GM18907 (cell line): ENCODE measurements around the gene BIN1.
A peak's percentile ranks its signal among the peaks of the same experiment; 100 is the strongest.

Experiments used
- ATAC-seq: cut with Tn5 transposase; IDR thresholded peaks from one replicate; pipeline ENCODE4 v1.9.1; 2021; ENCODE audit warnings: mild to moderate bottlenecking, moderate library complexity; ENCODE audit not compliant: unreplicated experiment

The BIN1 gene

DNA sequence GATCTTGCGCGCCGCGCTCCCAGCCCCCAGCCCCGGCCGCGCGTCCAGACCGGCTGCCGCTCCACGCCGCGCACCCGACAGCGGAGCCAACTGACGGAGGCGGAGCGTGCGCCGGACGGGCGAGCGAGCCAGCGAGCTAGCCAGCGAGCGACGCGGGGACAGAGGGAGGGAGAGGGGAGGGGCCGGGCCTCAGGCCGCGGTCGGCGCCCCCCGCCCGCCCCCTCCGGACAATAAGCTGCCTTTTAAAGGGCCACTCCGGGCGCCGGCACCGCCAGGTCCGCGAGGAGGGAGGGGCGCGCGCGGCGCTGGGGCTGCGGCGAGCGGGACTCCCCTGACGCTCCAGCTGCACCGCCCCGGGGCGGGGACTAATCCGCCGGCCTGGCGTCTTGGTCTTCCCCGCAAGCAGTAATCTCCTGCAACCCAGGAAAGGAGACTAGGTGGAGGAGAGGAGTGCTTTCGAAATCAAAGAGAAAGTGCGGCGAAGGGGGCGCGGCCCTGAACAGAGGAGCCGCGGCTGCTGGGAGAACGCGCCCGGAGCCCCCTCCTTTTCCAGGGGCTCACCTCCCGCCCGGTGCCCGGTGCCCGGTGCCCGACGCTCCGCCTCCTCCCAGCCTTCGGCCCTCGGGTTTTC, at the start of gene BIN1:
Gene BIN1, minus strand, starts transcription at position 164 of the 631 bp plus-strand sequence. CDS start 211 bp downstream, outside the sequence.
- ATAC-seq = peak; percentile 89

- no peak for ATAC-seq
These were observed 49.0 kb upstream of the BIN1 start for GRCh38 chr2:127155947-127156346.

GRCh38 chr2:127155028-127155581, 48.2 kb upstream of the BIN1 start:
- ATAC-seq = no peak

GRCh38 chr2:127154396-127154795, 47.4 kb upstream of the BIN1 start:
- ATAC-seq = no peak

GRCh38 chr2:127153691-127154158, 46.8 kb upstream of the BIN1 start:
- ATAC-seq = no peak

DNA sequence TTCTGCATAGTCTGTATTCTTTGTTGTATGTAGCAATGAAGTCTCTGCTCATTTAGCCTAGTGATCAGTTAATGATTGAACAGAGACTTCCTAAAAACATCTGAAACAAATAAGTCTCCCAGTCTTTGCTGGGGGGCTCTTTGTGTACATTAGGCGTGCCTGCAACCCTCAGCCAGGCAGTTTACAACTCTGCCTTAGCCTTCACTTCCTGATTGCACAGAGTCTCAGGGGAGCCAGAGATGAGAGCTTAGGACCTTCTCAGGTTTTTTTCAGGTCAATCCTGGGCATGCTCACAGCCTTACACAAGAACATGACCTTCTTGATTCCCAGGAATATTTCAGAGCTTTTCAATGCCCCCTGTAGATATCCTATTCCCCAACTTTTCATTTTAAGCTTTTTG, 44.0 kb upstream of the BIN1 start:
- no peak for ATAC-seq

GRCh38 chr2:127149384-127149783, 42.4 kb upstream of the BIN1 start:
- ATAC-seq = no peak

GRCh38 chr2:127146820-127147502, 40.0 kb upstream of the BIN1 start:
- ATAC-seq = no peak

- no peak for ATAC-seq
These were observed 39.2 kb upstream of the BIN1 start for GRCh38 chr2:127146071-127146725.

- ATAC-seq = no peak
These were observed 38.4 kb upstream of the BIN1 start for GRCh38 chr2:127145280-127145895.

DNA sequence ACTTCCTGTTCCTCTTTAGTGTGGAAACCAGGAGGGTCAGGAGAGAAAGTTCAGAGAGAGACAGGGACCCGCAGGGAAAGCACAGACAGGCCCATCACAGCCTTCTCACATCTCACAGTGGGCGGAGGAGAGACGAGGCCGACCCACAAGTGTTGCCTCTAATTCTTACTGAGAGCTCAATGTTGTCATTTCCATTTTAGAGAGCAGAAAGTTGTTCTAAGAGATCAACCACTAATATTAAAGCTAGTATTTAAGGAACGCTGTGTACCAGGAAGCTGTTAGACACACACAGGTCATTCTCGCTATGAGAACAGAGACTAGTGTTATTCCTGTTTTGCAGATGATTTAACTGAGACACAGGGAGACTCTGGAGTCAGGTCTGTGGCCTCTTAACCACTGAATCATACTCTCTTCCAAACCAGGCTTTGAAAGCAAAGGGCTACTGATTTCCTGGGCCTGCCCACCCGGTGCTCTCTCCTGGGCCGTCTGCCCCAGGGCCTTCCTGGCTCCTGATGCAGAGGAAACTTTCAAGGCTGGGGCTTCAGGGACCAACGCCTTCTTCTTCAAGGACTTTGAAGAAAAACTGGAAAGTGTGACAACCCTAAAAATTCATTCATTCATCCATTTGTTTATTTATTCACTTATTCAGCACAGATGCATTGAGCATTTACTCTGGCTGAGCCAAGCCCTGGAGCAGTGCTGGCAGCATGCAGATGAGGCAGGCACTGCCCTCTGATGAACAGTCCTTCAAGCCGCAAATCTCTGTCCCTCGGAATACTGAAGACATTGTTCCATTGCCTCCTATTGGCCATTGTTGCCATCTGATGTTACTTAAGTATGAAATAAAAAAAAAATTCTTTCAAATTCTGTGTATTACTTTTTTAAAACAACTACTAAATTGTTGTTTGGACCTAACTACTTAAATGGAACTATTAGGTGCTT, 37.2 kb upstream of the BIN1 start:
- ATAC-seq = no peak

GRCh38 chr2:127142663-127143630, 36.0 kb upstream of the BIN1 start:
- ATAC-seq = no peak

DNA sequence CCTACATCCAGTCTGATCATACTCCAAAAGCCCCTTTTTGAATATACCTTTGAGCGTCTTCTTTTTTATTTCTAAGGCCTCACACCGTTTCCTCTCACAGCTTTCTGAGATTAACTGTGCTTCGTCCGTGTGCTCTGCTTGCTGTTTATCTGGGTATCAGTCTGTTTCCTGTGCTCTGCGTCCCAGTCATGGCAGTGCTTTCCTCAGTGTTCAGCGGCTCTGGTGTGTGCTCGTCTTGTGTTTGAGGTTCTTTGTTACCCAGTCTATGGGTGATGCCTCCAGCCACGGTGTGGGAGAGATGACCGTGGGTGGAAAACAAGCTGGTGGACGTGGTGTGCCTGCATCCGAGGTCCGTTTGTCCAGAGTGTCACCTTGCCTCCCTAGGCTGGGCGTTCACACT, 33.6 kb upstream of the BIN1 start:
- no peak for ATAC-seq

- no peak for ATAC-seq
These were observed 32.8 kb upstream of the BIN1 start for GRCh38 chr2:127139766-127140165.

DNA sequence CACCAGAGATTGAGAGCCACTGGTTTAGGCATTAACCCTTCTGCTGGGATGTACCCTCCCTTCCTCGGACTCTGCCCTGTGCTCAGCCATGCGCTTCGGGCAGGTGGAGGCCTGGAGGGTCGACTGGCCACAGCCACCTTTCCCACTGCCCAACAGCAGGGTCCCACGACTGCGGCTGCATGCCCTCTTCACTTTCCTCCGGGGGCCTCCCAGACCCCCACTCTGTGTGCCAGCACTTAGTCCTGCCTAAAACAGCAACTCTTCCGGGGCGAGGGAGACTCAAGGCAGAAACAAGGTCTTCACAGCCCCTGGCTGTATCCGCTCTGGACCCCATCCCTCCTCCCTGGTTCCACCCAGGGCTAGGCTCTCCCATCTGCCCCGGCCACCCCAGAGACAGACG, 31.3 kb upstream of the BIN1 start:
- no peak for ATAC-seq

DNA sequence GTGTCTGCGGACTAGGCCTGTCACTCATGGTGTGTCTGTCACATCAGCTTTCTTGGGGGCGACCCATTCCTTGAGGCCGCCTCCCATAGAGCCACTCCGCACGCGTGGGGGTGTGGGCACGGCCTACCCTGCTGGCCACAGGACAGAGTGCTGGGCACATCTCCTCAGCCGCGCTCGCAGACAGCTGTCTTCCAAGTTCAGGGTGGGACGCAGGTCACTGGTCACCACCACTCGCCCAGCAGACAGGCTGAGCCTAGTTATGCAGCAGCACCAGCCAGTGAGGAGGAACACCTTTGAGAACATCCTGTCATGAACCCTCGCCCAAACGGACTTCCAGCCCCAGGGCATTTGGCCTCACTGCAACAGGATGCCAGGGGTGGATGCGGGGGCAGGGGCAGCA, 30.8 kb upstream of the BIN1 start:
- no peak for ATAC-seq

DNA sequence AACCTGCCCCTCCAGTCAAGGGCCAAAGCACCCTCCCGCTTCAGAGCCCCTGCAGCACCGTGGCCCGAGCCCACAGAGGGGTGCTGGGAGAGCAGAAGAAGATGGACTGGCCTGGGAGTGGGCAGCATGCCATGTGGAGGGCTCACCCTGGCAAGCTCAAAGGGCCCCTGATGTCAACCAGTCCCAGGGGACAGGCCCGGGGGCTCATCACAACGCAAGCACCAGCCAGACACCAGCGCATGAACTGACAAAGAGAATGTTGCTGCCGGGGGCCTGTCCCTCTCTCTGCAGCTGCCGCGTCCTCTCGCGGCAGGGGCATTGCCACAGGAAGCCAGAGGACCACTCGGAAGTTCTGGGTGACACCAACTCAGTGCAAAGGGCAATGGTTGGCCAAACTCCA, 30.3 kb upstream of the BIN1 start:
- no peak for ATAC-seq

DNA sequence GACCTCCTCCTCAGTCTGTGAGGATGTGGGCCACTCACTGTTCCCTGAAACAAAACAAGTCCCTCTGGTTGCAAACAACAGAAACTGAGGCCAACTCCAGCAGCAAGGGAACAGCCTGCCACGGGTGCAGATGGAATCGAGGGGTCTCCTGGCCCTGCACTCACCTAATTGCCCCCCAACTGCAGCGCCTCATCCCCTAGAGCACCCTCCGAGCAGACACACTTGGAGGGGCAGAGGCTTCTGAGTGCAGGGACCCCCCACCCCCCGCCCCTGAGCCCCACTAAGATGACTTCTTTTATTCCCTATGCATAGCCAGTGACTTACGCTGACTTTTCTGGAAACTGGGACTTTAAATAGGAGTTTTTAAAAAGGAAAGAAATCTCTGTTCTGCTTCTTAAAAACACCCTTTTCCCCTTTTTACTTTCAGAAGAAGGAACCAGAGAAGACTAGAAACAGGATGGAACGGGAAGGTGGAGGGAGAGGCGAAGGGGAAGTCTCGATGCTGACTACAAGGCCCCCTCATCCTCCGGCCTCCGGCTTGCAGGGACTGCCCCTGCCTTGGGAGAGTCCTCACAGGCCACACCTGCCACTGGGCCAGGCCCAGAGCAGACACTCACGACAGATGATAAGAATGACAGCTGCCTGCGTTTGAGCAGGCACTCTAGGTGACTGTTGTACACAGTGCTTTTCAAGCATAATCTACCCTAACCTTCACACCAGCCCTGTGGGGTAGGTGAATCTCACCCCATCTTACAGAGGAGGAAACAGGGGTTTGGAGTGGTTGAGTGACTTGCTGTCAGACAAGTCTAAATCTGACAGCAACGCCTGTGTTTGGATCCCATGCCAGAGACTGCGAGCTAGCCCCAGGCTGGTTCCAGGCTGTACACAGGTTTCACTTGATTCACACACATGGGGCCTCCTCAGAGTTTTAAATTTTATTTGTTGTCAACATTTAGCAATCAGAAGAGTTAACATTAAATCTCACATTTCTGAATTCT, 28.2 kb upstream of the BIN1 start:
- ATAC-seq = peak; percentile 59
